ACC112 (cell line): ENCODE results near the gene ITGBL1.
A peak's percentile ranks its signal among the peaks of the same experiment; 100 is the strongest.

ENCODE experiments used
- H2AFZ ChIP-seq: fragments of 200-600 bp; sonication (generic); one replicate; pipeline ENCODE4 v1.6.0; 2017; ENCODE audit warnings: antibody characterized with exemption, low read length; ENCODE audit not compliant: unreplicated experiment
- H3K27ac ChIP-seq: fragments of 200-600 bp; sonication (generic); 2 replicates; pipeline ENCODE4 v1.5.1; 2014; ENCODE audit warnings: low read depth, mild to moderate bottlenecking, antibody characterized with exemption, low read length, moderate library complexity
- H3K27me3 ChIP-seq: fragments of 200-600 bp; sonication (generic); 2 replicates; pipeline ENCODE4 v1.6.1; 2014; ENCODE audit warnings: mild to moderate bottlenecking, antibody characterized with exemption, low read length, moderate library complexity, mixed read lengths; ENCODE audit not compliant: insufficient read depth
- H3K36me3 ChIP-seq: fragments of 200-600 bp; sonication (generic); 2 replicates; pipeline ENCODE4 v1.6.1; 2016; ENCODE audit warnings: mild to moderate bottlenecking, antibody characterized with exemption, low read length, moderate library complexity, mixed read lengths; ENCODE audit not compliant: insufficient read depth
- H3K4me1 ChIP-seq: fragments of 200-600 bp; sonication (generic); one replicate; pipeline ENCODE4 v1.6.1; 2016; ENCODE audit warnings: low read length, mixed read lengths; ENCODE audit not compliant: insufficient read depth, unreplicated experiment, control insufficient read depth
- H3K4me3 ChIP-seq: fragments of 200-600 bp; sonication (generic); 2 replicates; pipeline ENCODE4 v1.5.1; 2014; ENCODE audit warnings: mild to moderate bottlenecking, low read depth, low read length
- H3K79me2 ChIP-seq: fragments of 200-600 bp; sonication (generic); one replicate; pipeline ENCODE4 v1.6.0; 2016; ENCODE audit warnings: low read length; ENCODE audit not compliant: control insufficient read depth, unreplicated experiment, insufficient read depth

The ITGBL1 gene

DNA sequence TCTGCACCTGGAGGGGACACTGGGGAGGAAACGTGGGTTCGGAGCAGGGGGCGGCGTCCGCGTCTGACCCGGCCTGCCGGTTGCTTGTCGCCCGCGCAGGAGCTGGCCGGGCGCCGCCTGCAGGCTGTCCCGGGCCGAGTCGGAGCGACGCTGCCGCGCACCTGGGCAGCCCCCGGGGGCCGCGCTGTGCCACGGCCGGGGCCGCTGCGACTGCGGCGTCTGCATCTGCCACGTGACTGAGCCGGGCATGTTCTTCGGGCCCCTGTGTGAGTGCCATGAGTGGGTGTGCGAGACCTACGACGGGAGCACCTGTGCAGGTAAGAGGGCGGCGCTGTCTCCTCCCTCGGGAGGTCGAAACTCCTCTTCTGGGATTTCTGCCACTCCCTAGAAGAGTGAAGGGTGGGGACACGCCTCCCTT is 1.3 kb downstream of the ITGBL1 start:
- H3K79me2 ChIP-seq: peaks cover 52% of the 10 kb centered on the region
- no peaks in the 10 kb centered on the region for H3K27me3 ChIP-seq
- peaks cover 4% of the 10 kb centered on the region; the same call in 1 of the 2 replicates for H3K36me3 ChIP-seq
- peak overlapping the region; percentile 89 for H3K4me3 ChIP-seq
- H3K4me1 ChIP-seq: peaks cover 59% of the 10 kb centered on the region
- H2AFZ ChIP-seq: peak overlapping the region; percentile 47
- peak overlapping the region; percentile 90 for H3K27ac ChIP-seq

DNA sequence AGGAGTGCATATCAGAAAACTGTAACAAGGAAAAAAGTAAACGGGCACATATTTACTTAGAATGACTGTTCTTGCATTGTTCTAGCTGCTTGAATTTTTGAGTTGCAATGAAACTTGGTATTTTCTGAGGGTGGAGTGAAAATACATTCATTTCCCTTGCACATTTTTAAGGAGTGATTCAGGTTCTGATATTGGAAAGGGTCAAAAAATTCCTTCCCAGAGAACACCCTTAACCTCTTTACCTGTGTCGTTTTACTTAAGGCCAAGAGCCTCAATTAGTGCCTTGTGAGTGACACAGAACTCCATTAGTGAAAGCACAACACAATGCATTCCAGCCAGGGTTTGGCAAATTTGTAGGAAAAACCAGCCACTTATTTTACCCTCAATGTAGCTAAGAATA is 2.3 kb downstream of the ITGBL1 start:
- H3K4me3 ChIP-seq: peak overlapping the region; percentile 89
- H3K27ac ChIP-seq: peak overlapping the region; percentile 90
- H3K4me1 ChIP-seq: peaks cover 51% of the 10 kb centered on the region
- H3K79me2 ChIP-seq: peaks cover 56% of the 10 kb centered on the region
- H3K36me3 ChIP-seq: peaks cover 4% of the 10 kb centered on the region; the same call in 1 of the 2 replicates
- no peaks in the 10 kb centered on the region for H3K27me3 ChIP-seq
- no peak overlapping the region for H2AFZ ChIP-seq

DNA sequence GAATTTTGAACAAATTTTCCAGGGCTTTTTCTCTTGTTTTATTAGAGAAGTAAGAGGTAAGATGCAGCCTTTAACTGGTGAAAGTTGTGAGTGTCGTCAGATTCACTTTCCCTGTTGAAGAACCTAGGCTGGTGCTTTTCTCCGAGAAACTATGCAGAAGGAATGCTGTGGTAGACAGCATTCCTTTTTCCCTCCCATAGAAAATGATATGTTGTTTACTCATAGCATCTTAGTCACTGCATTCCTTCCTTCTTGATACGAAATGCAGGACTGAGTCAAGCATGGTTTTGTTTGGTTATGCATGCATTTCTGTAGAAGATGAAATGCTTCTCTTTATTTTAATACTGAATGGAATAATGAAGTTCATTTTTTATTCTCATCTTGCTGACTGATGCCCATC is 3.4 kb downstream of the ITGBL1 start:
- Histone ChIP-seq H3K27ac (peak overlapping the region; percentile 90), H3K79me2 (peaks cover 66% of the 10 kb centered on the region), H3K36me3 (peaks cover 11% of the 10 kb centered on the region), H3K27me3 (no peaks in the 10 kb centered on the region), H3K4me1 (peaks cover 46% of the 10 kb centered on the region), H2AFZ (no peak overlapping the region), H3K4me3 (peak overlapping the region; percentile 66)

DNA sequence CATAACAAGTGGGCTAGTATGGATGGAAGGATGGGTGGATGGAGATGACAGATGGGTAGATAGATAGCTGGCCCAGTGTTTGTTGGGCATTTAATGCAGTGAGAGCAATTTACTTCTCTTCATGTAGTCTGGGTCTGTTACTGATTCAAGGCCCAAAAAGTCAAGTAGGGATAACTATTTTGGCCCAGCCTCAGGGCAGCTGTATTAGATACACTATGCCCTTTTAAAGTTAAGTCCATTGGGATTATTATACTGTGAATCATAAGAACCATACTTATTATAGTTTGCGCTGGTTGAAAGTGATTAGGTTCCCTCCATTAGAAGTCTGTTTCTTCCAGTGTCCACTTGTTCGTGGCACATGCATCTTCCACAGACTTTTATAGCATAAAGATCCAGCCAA is 4.7 kb downstream of the ITGBL1 start:
- peaks cover 11% of the 10 kb centered on the region for H3K36me3 ChIP-seq
- H3K79me2 ChIP-seq: peaks cover 66% of the 10 kb centered on the region
- peaks cover 33% of the 10 kb centered on the region for H3K4me1 ChIP-seq
- no peak overlapping the region for H3K4me3 ChIP-seq
- peak overlapping the region; percentile 90; the same call in 1 of the 2 replicates for H3K27ac ChIP-seq
- no peak overlapping the region for H2AFZ ChIP-seq
- no peaks in the 10 kb centered on the region for H3K27me3 ChIP-seq

DNA sequence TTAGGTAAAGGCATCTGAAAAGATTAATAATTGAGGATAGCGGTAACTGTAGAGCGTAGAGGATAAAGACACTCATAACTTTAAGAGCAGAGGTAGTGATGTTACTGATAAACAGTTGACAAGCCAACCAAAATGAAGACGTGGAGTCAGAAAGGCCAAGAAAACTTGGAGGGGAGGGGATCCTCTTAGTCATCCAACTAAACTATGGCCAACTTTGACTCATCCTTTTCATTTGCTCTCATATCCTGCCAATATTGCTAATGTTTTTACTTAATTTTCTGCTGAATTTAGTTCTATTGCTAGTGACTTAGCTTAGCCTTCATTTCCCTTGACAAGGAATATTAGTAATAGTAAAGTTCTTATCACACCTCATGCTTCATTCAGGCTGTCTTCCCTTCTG is 13.4 kb downstream of the ITGBL1 start:
- Histone ChIP-seq H3K36me3 (0 out of 2 replicates have a peak, but pooled peaks cover 4% of the 10 kb centered on the region), H3K4me3 (no peak overlapping the region), H3K4me1 (peaks cover 28% of the 10 kb centered on the region), H3K27ac (peak overlapping the region; percentile 41), H3K27me3 (no peaks in the 10 kb centered on the region), H2AFZ (no peak overlapping the region), H3K79me2 (peaks cover 54% of the 10 kb centered on the region)

DNA sequence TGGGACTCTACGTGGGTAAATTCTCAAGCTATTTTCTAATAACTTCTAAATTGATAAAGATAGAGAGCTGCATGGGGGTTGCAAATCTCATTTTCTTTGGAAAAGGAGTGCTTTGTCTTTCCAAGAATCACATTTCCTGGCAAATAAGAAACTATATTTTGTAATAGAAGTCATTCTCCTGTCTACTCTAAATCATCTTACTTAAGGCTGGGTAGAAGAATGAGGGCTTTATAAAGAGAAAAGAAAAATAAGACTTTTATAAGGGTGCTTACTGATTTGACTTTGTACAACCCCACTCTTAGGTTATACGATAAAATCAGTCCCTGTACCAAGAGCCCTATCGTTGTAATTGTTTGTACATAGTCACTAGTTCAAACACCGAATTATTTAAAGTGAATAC is 14.9 kb downstream of the ITGBL1 start:
- H2AFZ ChIP-seq: no peak overlapping the region
- 0 out of 2 replicates have a peak, but pooled peaks cover 4% of the 10 kb centered on the region for H3K36me3 ChIP-seq
- H3K79me2 ChIP-seq: peaks cover 54% of the 10 kb centered on the region
- peaks cover 28% of the 10 kb centered on the region for H3K4me1 ChIP-seq
- H3K4me3 ChIP-seq: peak overlapping the region; percentile 11; the same call in 1 of the 2 replicates
- H3K27ac ChIP-seq: no peak overlapping the region
- H3K27me3 ChIP-seq: no peaks in the 10 kb centered on the region

DNA sequence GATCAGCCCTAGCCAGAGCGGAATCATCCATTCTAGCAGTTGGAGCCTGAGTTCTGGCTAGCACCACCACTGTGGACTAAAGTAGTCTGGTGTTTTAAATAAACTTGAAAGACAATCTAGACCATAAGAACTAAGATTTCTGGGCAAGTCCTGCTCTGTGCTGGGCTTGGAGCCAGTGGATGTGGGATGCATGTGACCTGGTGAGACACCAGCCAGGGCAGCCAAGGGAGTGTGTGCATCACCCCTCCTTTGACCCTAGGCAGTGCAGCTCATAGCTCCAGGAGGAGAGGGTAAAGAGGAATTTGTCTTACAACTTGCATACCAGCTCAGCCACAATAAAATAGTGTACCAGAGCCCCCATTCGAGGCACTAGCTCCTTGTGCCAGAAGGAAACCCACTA is 21.0 kb downstream of the ITGBL1 start:
- Histone ChIP-seq H3K27me3 (no peaks in the 10 kb centered on the region), H3K36me3 (no peaks in the 10 kb centered on the region), H3K27ac (peak overlapping the region; percentile 47), H2AFZ (no peak overlapping the region), H3K79me2 (peaks cover 41% of the 10 kb centered on the region), H3K4me1 (peaks cover 23% of the 10 kb centered on the region), H3K4me3 (no peak overlapping the region)

DNA sequence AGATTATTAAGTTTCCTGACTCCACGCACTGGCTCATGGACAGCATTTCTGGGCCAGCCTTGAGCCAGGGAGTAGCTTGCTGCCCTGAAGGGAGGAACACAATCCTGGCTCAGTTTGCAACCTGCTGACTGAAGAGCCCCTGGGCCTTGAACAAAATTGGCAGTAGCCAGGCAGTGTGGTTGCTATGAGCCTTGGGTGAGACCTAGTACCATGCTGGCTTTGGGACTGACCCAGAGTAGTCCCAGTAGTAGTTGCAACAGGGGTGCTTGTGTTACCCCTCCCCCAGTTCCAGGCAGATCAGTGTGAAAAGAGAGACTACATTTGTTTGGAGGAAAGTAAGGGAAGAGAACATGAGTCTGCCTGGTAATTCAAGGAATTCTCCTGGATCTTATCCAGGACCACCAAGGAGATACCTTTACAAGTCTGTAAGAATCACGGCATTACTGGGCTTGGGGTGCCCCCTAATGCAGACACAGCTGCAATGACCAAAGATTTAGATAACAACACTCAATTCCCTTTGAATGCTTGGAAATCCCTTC is 22.0 kb downstream of the ITGBL1 start:
- H3K36me3 ChIP-seq: no peaks in the 10 kb centered on the region
- no peaks in the 10 kb centered on the region for H3K27me3 ChIP-seq
- H3K79me2 ChIP-seq: peaks cover 33% of the 10 kb centered on the region
- H3K4me3 ChIP-seq: no peak overlapping the region
- no peak overlapping the region for H2AFZ ChIP-seq
- H3K4me1 ChIP-seq: peaks cover 21% of the 10 kb centered on the region
- H3K27ac ChIP-seq: peak overlapping the region; percentile 11; the same call in 1 of the 2 replicates

DNA sequence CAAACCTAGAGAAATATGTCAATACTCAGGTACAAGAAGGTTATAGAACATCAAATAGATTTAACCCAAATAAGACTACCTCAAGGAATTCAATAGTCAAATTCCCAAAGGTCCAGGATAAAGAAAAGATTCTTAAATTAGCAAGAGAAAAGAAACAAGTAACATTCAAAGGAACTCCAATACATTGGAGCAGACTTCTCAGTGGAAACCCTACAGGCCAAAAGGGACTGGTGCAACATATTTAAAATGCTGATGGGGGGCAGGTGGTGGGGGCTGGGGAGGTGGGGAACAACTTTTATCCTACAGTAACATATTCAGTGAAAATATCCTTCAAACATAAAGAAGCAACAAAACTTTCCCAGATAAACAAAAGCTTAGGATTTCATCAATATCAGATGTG is 23.1 kb downstream of the ITGBL1 start:
- Histone ChIP-seq H3K4me1 (peaks cover 21% of the 10 kb centered on the region), H3K79me2 (peaks cover 30% of the 10 kb centered on the region)

DNA sequence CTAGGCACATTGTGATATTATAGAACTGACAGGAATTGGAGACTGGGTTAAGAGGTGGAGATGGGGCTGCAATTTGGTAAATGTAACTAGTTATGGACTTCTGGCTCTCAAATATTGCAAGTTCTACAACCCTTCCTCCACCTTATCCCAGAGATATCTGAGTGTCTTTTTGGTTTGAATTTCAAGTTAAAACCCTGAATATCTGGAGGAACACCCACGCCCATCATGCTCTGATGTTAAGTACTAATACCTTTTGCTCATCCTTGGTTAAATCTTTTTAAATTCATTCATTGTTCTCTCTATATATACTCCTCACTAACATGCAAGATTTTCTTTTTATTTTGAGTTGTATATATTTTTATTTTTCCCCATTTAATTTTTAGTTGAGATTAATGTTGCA is 28.9 kb downstream of the ITGBL1 start:
- Histone ChIP-seq H3K79me2 (peaks cover 7% of the 10 kb centered on the region), H3K4me1 (no peaks in the 10 kb centered on the region), H3K27me3 (no peaks in the 10 kb centered on the region)

More for the DNA sequence above, 23.1 kb downstream of the ITGBL1 start:
- H3K4me3 ChIP-seq: no peak overlapping the region
- no peaks in the 10 kb centered on the region for H3K27me3 ChIP-seq
- H2AFZ ChIP-seq: no peak overlapping the region
- no peaks in the 10 kb centered on the region for H3K36me3 ChIP-seq
- H3K27ac ChIP-seq: no peak overlapping the region

DNA sequence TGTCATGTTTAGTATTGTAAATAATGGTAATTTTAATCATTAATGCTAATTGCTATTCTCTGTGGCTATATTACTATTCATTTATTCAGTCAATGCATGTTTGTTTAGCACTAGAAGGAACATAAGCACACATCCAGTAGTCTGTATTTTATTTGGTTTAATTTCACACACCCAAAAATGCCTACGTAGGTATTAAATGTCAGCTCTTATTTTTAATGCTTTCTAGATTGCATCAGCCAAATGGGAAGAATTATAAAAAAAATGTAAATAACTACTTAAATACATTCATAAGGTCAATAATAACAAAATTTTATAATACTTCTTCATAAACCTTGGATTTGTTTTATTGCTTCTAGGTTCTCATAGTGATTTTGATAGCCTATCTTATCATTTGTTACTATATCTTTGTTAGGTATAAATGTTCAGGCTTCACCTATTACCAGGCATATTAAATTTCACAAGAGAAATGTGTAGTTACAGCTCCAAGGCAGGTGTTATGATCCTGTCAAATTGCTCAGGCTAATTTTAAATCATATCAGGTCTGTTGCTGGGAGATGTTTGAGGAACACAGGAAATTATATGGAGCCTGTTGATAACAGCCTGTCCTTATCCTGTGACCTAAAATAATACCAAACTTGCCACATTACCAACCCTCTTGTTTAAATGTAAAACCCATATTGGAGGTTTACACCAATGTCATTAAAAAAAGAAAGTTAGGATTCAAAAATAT is 34.4 kb downstream of the ITGBL1 start:
- Histone ChIP-seq H3K36me3 (peaks cover 9% of the 10 kb centered on the region; the same call in 1 of the 2 replicates), H3K4me1 (peaks cover 17% of the 10 kb centered on the region), H3K27ac (no peak overlapping the region), H3K4me3 (no peak overlapping the region), H3K27me3 (no peaks in the 10 kb centered on the region), H2AFZ (no peak overlapping the region), H3K79me2 (peaks cover 25% of the 10 kb centered on the region)

More for the DNA sequence above, 28.9 kb downstream of the ITGBL1 start:
- H3K36me3 ChIP-seq: peaks cover 9% of the 10 kb centered on the region; the same call in 1 of the 2 replicates
- no peak overlapping the region for H3K4me3 ChIP-seq
- no peak overlapping the region for H2AFZ ChIP-seq
- no peak overlapping the region for H3K27ac ChIP-seq
